HPDE6-E6E7 (cell line): Measurements from ENCODE around the gene MACROD2.
"Not testable (repeated sequence)": the region's sequence is repeated elsewhere in the genome, so short reads cannot be mapped to it uniquely, and the experiment has no call there.

Source experiments
- DNase-seq: peaks from one replicate; pipeline ENCODE4 v3.0.0; 2011; ENCODE audit warnings: missing footprints; ENCODE audit errors: extremely low spot score

The MACROD2 gene

GRCh38 chr20:15164726-15165125 is 1169.4 kb downstream of the MACROD2 start:
- no peak for DNase-seq

DNA sequence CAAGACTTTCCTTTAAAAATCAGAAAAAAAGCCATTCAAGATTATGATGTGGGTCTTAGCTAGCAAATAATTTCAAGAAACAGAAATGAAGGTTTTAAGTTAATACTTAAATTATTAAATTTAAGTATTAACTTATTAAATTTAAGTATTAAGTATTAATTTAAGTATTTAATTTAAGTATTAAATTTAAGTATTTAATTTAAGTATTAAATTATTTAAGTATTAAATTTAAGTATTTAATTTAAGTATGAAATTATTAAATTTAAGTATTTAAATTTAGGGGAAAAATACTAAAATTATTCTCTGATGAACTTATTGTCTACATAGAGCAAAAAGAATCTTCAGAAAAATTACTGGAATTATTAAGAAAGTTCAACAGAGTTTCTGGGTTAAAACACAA is 1171.4 kb downstream of the MACROD2 start:
- no peak for DNase-seq

GRCh38 chr20:15171016-15171415 is 1175.7 kb downstream of the MACROD2 start:
- DNase-seq = no peak

DNA sequence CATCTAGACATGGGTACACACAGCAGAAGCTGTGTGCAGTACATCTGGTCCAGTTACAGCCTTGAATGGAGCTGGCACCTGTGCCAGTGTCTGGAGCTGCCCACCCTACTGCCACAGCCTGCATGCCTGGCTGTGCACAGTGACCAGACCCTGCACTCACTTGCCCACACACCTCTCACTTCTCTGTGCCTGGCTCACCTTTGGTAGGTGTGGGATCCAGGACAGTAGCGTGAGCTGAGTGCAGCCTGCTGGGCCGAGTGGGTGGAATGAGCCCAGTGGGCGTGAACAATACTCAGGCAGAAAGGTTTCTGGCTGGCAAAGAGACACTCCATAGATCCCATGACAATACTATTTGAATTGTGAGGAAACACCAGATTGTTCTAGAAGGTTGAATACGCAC is 1181.6 kb downstream of the MACROD2 start:
- no peak for DNase-seq

DNA sequence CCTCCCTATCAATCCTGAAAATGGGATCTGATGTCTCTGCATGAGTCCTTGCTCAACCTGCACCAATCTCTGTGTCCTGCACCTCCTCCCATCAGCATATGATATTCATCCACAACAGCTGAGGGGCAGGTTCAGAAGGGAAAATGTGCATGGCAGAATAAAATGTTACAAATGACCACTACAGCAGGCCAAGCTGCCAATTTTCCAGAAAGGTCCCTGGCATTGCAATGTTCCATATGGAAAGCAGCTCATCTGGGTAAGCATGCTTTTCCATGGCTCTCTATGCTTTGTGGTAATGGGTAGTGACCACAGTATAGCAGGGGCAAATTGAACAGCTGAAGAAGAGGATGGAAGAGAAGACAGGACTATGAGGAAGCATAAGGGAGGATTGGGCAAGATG is 1183.3 kb downstream of the MACROD2 start:
- DNase-seq = no peak

- DNase-seq = no peak
Measured at GRCh38 chr20:15179381-15179780, 1184.1 kb downstream of the MACROD2 start.

- DNase-seq = no peak
Measured at GRCh38 chr20:15179781-15180180, 1184.5 kb downstream of the MACROD2 start.

- no peak for DNase-seq
Measured at GRCh38 chr20:15185322-15185721, 1190.0 kb downstream of the MACROD2 start.

DNA sequence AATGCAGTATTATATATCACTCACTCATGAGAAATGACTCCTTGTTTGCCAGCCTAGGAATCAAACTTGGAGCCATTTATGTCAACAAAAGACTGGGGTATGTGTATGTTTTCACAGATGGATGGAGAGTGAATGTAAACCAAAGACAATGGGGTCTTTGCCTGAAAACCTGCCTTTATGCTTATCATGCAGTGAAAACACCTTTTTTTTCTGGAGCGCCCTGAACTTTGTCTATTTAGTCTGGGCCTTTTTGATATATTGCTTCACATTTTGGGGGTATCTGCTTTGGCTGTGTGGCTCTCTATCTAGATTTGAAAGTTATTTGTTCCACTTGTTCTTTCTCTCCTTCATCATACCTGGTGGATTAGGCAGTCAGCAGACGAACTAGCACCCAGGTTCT is 1190.6 kb downstream of the MACROD2 start:
- no peak for DNase-seq

- DNase-seq = no peak
Measured at GRCh38 chr20:15187612-15188011, 1192.3 kb downstream of the MACROD2 start.

GRCh38 chr20:15188415-15188814 is 1193.1 kb downstream of the MACROD2 start:
- DNase-seq = no peak

DNA sequence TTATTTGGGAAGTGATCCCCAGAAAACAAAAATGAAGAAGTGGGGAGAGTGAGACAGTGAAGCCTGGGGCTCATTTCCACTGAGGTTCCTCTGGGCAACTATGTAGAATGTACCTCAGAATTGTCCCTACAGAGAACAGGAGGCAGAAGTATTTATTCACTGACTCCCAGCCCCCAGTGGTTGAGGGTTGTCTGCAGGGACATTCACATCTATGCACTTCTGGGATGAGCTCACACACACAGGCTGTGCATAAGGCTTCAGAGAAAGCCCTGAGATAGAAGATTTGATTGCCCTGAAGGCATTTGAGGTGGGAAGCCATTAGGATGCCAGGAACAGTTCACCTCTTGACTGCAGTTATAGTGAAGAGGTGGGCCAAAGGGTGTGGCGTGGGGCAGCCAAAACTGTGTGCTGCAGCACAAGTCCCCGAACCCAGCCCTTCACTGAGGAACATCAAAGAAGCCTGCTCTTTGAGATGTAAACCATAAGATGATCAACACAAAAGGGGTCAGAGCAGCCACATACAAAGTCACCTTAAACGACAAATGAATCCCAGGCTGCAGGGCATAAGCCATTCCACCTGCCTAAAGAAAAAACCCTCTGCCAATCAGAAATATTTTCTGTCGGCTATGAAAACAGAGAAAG is 1195.9 kb downstream of the MACROD2 start:
- no peak for DNase-seq

- no peak for DNase-seq
Measured at GRCh38 chr20:15195378-15195777, 1200.1 kb downstream of the MACROD2 start.

GRCh38 chr20:15196547-15197255 is 1201.4 kb downstream of the MACROD2 start:
- DNase-seq = no peak

GRCh38 chr20:15198017-15198416 is 1202.7 kb downstream of the MACROD2 start:
- not testable (repeated sequence) for DNase-seq

GRCh38 chr20:15199698-15200097 is 1204.4 kb downstream of the MACROD2 start:
- no peak for DNase-seq

DNA sequence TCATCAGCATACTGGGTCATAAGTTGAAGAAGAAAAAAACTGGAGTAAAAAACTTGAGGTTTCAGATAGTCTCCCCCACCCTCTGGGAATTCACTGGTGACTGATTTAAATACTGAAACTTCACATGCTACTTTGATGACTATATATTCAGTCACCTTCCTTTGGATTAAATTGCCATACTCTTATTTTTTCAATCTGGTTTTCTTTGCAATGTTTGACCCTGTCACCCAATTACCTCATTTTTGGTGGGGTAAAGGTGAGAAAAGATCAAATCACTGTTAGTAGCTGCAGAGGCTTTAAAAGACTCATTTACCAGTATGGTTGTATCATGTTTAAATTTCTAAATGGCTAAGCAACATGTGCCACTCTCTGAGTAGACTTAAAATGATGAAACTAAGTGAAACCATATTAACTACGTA is 1204.8 kb downstream of the MACROD2 start:
- peak; percentile 36 for DNase-seq

GRCh38 chr20:15201602-15202001 is 1206.3 kb downstream of the MACROD2 start:
- DNase-seq = no peak

- no peak for DNase-seq
Measured at GRCh38 chr20:15204234-15204633, 1208.9 kb downstream of the MACROD2 start.

DNA sequence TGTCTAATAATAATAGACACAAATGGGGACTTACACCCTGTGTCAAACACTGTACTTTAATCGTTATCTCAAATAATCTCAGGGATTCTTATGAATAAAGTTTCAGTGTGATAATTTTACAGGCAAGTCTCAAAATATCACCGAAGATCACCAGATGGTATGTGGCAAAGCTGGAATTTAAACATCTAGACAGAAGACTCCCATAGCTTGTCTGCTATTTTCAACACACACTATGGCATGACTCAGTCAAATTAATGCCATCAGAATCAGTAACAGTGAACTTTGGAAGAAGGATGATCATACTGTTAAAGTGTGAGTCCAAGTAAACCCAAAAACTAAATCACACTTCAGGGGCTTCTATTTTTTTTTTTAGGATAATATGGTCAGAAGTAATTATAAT is 1209.7 kb downstream of the MACROD2 start:
- no peak for DNase-seq

- no peak for DNase-seq
Measured at GRCh38 chr20:15205719-15206118, 1210.4 kb downstream of the MACROD2 start.

DNA sequence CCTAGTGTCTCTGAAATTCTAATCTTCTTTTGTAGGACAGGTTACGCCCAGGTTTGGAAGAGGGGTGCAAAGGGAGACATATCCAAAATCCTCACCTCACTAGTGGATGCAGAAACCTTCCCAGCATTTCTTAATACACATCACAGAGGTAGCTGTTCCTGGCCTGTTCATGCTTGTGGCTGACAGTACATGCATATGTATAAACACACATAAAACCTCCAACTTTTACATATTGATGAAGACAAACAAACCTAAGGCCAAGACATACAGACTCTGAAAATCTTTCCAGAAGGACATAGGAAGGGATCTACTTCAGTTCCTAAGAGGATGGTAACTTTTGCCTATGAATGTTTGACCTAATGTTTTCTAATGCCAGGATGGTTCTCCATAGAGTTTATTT is 1214.2 kb downstream of the MACROD2 start:
- DNase-seq = no peak

DNA sequence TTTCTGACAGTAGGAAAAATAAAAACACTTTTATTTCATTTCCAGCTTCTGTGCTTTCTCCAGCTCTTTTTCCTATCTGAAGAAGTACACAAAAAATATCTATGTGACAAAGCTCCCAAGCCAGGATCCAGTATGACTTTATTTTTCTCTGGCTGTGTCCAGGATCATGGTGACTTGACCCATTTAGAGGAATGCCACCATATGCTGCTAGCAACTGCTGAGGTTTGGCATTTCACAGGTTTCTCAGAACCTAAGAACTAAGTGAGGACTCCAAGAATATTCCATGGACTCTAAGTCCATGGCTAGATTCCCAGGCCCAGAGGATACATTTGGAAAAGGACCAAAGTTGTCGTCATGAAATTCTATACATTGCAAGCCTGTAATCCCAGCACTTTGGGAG is 1218.7 kb downstream of the MACROD2 start:
- no peak for DNase-seq
